GM19397 (cell line): Measurements from ENCODE around the gene TRAF1.

Experiments used
- ATAC-seq: cut with Tn5 transposase; IDR thresholded peaks from one replicate; pipeline ENCODE4 v1.9.1; 2021; ENCODE audit warnings: mild to moderate bottlenecking, moderate library complexity; ENCODE audit not compliant: unreplicated experiment

TRAF1 gene

DNA sequence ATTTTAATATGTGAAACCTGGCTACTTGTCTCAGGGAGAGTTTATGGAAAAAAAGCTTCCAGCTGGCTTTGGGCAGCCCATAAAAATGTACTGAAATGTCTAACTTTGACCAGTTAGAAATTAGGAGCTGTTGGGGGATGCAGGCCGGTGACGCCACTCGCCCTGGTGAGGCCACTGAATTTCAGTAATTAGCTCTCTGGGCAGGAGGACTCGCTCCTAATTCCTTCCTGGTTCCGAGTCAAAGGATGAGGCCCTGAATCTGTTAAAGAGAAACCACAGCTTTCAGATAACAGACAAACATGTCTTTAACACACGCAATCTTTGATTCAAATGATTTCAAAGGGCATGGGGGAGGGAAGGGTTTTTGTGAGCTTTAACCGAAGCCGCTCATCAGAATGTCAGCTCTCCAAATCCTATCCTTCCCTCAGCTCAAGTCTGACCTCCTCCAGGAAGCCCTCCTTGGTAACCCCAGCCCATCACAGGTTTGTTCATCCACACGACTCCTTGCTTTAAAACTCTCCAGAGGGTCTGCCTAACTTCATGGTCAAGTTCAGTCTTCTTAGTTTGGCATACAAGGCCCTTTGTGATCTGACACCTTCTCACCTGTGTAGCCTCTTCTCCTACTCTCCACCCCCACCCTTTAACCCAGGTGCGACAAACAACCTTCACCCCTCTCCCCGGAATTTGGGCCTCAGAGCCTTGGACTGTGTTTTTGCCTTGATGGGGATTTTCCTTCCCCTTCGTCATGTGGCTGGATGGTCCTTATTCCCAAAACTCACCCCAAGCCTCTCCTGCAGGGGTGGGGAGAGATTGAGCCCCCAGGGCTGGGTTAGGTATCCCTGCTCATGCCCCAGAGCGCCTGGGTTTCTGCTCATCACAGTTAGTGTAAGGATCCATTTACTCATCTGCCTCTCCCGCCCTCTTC lies 36.0 kb downstream of the TRAF1 start:
- no peak for ATAC-seq

DNA sequence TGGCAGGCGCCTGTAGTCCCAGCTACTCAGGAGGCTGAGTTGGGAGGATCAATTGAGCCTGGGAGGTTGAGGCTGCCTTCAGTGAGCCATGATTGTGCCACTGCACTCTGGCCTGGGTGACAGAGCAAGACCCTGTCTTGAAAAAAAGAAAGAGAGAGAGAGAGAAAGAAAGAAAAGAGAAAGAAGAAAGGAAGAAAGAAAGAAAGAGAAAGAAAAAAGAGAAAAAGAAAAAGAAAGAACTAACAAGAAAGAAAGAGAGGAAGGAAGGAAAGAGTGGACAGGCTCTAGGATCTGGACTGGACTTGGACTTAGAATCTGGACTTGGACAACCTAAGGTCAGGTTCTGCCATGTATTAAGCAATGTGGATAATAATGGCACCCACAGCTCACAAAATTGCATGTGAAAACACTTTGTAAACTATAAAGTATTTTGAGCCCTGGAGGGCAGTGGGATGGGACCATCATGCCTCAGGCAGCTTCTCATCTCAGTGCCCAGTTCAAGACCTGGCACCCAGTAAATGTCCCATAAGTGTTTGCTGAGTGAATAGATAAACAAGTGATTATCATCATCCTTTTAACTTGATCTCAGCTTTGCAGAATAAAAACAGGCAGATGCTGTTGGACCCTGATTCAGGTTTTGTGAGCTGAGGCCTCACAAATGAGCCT lies 36.9 kb downstream of the TRAF1 start:
- no peak for ATAC-seq

DNA sequence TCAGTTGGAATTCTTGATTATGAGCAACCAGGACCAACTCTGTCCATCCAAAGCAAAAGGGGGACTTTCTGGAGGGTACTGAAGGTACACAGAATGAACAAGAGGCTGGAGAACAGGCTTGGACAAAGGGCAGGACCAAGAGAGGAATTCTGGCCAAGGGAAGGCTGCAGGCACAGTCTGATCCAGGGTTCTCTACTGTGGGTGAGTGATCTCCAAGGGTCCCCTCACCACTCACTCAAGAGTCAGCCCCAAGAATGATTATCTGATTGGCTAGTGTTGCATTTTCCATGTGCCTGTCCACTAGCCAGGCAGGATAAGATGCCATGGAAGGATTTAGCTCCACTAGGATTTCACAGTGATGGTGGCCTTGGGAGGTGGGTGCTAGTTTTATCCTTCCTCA lies 38.0 kb downstream of the TRAF1 start:
- no peak for ATAC-seq

DNA sequence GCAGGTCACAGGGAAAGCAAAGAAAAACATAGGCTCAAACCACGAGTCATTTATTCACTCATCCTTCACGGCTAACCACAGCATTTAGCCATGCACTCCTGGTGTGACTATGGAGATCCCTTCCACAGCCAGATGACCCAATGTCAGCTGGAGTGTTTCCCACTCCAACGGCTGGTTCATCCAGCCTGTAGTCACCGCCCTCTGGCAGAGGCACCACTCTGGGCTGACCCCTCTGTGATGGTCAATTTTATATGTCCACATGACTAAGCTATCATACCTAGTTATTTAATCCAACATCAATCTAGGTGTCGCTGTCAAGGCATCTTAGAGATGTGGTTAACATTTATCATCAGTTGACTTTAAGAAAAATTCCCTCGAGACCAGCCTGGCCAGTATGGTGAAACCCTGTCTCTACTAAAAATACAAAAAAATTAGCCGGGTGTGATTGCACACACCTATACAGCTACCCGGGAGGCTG lies 40.1 kb downstream of the TRAF1 start:
- no peak for ATAC-seq

DNA sequence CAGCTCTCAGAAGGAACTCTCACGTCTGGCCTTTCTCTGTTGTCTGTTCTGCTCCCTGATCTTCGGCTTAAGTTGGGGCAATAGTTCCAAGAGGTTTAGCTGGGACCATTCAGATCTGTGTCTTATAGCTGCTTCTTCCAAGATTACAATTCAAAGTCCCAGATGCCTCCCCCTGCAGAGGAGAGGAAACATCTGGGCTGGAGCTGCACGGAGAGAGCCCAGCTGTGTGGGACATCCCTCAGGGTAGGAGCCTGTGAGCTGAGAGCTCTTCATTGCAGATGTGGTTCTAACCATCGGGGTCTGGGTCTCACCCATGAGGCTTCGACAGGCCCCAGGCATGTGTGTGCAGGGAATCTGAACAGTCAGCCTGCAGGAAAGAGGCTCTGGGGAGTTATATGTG lies 40.6 kb downstream of the TRAF1 start:
- no peak for ATAC-seq

DNA sequence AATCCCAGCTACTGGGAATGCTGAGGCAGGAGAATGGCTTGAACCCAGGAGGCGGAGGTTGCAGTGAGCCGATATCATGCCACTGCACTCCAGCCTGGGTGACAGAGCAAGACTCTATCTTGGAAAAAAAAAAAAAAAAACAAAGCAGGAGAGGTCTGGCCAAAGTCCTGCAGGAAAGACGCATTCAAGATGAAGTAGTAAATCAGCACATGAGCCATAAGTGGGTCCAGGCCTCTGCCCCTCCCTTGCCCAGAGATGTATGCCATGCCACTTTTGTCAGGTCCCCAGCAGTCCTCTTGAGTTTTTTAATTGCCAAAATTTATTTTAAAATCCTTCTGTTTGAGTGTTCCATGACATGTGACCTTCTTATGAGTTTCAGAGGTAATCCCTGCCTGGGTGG lies 41.1 kb downstream of the TRAF1 start:
- no peak for ATAC-seq

DNA sequence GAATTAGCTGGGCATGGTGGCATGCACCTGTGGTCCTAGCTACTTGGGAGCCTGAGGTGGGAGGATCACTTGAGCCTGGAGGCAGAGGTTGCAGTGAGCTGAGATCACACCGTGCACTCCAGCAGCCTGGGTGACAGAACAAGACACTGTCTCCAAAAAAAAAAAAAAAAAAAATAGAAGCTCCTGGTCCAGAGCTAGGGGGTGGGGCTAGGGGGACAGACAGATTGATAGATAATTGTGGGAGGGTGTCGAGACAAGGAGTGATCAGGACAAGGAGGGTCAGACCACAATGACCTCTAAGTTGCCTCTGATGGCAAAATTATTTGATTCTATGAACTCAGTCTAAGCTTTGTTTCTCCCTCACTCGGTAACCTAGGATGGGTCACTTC lies 43.0 kb downstream of the TRAF1 start:
- no peak for ATAC-seq

DNA sequence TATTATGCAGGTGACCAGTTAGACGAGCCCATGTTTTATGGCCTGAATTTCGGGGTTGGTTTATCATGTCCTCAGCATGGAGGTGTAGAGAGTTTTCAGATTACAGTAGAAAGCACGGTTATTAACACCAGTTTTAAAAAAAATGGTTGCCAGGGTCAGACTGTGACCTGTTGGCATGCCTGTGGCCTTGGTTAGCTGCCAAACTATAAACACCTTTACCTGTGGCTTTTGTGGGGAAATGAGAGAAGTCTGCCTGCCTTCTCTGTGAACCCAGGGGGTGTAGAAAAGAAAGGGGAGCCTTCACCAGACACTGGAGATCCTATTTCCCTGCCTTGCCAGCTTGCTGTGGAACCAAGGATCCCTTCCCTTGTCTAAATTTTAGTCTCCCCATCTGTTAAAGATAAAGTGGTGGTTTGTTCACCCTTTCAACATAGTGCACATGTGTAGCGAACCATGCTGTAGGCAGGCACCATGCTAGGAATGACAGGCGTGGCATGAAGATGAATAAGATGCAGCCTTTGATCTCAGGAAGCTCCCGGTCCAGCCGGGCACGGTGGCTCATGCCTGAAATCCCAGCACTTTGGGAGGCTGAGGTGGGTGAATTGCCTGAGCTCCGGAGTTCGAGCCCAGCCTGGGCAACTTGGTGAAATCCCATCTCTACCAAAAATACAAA lies 43.5 kb downstream of the TRAF1 start:
- no peak for ATAC-seq

DNA sequence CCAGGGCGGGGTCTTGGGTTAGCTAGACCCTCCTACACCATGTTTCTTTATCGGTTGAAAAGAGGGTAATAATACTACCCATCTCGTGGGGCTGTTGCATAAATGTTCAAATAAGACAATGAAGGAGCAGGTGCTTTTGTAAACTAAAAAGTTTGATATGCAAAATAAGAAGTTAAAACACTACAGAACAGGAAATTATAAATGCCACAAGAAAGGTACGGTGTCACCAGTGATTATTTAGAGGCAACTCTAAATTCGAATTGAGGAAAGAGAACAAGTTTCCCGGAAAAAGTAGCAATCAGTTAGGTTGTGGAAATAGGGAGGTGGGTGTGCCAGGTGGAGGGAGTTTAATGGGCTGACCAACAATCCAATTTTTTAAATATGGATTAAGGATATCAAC lies 47.1 kb downstream of the TRAF1 start:
- ATAC-seq, result no peak

DNA sequence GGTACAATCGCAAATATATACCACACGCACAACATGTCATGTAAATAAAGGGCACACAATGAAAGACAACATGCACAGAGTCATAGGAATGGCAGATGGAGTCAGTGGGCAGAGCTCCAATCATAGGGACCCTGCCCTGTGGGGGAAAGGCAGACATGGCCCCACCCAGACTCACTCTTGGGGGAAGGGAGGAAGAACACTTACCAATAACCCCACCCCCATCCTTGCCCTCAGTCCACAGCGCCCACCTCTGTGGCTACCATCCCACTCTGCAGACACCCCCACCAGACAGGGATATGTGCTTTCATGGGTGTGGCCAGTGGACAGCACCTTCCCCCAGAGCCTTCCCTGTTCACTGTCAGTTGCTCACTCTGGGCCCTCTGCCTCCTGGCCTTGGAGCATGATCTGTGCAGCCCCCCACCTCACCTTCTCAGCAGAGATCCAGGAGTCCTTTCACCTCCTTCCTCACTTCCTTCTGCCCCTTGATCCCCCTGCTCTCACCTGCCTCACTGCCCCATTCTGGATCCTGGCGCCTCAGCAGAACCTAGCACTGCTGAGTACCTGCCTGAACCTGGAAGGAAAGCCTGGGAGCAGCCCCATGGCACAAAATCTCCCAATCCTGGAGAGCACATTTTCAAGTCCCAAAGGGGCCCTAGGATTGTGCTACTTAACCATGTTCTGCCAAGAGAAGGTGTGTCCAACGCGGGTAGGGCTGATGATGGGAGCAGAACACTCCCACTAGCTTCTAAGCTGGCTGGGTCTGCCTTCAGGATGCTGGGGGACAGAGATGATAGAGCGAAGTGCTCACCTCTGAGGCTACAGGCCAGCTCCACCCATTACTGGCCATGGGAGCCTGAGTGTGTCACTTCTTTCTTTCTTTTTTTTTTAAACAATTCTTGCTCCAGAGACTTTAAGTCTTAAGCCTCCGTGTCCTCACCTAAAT lies 48.1 kb downstream of the TRAF1 start:
- no peak for ATAC-seq

DNA sequence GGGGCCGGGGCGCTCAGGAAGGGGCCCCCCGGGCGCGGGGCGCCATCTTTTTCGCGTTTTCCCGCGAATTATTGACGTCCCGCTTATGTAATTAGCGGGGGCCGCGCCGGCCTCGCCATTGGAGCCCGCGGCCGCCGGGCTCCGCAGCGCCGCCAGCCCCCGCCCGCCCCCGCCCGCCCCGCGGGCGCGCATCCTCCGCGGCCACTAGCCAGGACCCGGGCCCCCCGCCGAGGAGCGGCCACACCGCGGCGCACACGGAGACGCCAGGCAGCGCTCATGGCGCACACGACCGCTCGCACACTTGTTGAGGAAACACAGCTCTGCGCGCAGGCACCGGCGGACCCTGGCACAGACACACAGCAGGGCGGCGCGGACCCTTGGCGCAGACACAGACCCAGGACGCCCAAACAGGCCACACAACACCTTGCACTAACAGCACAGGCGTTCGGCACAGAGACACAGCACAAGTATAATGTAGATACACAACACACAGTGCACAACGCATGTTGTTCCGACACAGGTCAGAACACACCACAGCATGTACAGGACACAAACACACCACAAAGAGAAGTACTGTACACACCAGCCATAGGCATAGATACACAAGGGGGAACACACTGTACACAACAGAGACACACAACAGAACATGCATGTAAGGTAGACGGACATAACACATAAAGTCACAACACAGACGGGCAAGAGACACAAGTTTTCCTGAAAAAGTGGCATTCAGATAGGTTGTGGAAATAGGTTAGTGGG lies 49.1 kb downstream of the TRAF1 start:
- ATAC-seq, result peak; percentile 45

DNA sequence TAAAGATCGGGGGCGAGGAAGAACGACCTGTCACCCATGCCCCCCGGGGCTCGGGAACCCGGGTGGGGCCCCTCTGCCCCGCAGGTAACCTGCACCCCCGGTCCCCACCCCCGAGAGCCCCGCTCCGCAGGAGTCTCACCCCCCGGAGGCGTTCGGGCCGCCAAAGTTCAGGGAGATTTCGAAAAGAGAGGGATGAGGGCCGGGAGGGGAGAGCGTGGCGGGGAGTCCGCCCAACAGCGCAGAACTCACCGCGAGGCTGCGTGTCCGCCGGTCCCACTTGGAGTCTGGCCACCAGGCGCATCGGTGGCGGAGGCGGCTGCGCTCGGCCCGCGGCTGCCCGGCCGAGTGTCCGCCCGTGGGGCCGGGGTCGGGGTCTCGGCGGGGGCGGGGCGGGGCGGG lies 49.8 kb downstream of the TRAF1 start, which contains the start of gene PHF19:
PHF19 (minus strand) TSS at position 347 of the 399 bp plus-strand sequence. CDS start 2,447 bp downstream, outside the sequence.
- ATAC-seq, result peak; percentile 2

DNA sequence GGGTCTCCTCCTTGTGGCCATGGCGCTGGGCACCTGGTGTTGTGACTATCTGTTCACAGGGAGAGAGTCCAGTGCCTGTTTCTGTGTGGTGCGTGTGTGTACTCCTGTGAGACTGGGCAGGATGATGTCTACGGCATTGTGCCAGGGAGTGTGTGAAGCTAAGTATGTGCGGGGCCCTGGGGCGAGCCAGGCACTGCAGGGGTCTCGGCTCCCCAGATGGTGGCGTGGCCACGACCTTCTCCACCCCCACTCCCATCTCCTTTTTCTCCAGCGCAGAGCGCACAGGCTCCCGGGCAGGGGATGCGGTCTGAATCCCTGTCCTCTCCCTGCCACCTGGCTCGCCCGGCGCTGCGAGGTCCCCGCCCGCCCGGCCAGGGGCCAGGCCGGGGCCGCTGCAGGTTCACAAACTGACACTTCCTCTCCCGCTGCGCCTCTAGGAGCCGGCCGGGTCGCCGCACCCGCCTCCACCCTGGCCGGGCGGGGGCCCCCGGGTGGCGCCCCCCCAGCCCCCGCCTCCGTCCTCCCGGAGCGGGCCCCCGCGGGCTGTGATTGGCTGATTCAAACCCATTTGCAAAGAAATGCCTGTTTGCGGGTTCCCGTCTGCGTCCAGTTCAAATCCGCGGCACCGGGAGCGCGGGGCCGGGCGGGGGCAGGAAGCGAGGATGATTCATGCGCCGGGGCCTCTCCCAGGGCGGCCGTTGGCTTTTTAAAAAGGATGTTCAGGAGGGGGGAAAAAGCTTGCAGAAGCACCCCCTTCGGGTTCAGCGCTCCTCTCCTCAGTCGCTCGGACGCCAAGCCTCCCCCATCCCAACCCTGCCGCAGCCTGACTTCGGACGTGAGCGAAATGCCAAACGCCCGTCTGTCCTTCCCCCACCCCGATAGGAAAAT lies 50.4 kb downstream of the TRAF1 start:
- ATAC-seq, result peak; percentile 48

DNA sequence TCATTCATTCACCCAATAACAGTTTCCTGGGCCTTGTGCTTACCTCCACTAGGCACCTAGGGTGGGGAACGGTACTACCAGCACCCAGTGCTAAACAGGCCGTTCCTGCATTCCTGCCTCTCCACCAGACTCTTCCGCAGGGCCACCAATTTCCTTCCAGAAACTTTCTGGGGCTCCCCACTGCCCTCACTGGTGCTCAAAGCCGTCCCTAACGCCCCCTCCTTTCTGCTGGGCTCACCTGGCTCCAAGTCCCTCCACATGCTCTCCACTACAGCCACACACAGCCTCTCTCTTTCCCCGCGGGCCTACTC lies 51.0 kb downstream of the TRAF1 start:
- ATAC-seq, result no peak

DNA sequence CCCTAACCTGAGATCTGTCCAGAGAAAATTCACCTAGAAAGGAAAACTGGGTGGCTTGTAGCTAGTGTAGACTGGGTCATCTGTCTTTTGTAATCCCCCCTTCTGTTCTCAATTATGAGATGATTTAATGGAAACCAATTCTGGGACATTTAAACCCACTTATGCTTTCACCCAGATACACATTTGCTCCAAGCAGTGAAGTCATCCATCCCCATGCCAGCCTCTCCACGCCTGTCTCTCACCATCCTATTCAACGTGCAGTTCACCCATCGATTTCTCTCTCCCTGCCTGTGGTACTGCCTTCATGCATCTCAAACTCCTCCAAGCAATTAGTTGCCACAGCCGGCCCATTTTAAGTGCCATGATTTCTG lies 51.4 kb downstream of the TRAF1 start:
- no peak for ATAC-seq

DNA sequence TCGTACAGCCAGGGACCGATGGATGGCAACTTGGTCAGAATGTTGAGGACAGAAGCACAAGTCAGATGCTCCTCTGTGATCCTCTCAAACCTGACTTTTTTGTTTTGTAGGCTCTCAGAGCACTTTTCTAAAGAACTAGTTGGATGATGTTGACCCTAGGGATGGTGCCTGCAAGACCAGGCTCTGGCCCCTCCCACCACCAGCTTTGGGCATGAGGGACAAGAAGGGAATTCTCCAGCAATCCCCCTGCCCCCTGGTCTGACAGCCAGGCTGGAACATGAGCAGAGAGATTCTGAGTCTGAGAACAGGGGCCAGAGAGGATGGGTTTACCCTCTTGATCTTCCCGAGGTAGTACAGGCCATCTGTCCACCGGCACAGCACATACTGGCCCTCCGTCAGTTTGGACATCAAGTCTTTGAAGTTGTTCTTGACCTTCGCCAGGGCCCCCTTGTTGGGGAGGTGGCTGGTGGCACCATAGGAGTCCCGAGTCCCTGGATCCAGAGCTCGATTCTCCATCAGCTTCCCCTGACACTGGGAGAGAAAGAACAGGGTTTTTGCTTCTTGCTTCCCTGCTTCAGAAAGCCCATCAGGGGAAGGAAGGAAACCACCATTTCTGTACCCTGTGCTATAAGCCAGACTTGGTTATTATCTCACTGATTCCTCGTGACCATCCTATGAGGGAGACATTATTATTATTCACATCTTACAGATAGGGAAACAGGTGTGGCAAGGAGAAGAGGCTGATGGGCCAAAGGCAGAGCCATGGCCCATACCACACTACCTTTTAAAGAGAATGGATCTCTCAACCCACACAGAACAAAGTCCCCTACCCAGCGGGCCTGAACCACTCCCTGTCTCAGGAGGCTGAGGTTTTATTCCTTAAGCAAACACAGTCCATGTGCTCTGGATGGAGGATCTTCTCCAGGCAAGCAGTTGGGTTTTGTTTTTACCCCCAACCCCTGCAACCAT lies 52.1 kb downstream of the TRAF1 start:
- no peak for ATAC-seq

DNA sequence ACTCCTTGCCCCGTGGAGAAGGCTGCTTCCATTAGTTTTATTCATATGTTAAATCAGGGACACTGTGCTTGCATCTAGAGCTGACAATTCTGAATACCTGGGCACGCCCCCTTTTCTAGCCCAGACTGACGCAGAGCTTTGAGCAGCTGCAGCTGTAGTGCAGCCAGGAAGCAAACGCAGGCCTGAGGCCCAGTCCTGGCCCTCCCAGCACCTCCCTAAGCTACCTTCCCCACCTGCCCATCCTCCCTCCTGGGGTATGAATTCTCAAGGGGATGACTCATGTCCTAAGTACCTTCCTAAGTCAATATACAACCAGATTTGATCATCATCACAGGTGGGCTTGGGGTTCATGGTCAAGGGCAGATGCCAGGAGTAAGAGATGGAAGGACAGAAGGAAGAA lies 53.1 kb downstream of the TRAF1 start:
- ATAC-seq, result no peak
